AG09309 (cell line): ENCODE data around the gene DLG2.

ENCODE experiments used
- DNase-seq: peaks from one replicate; pipeline ENCODE4 v3.0.0-alpha.2; 2010; ENCODE audit warnings: low read depth
- H3K4me3 ChIP-seq: 2 replicates; pipeline ENCODE4 v1.5.1; 2011; ENCODE audit warnings: mild to moderate bottlenecking, low read depth, low read length, moderate library complexity; ENCODE audit not compliant: control insufficient read depth
- CTCF ChIP-seq: IDR thresholded peaks from 2 replicates; pipeline ENCODE4 v1.5.1; 2011; ENCODE audit warnings: mild to moderate bottlenecking, low read depth, low read length, inconsistent platforms; ENCODE audit not compliant: insufficient read depth, control insufficient read depth; ENCODE audit errors: missing control alignments

The DLG2 gene

GRCh38 chr11:83921447-83922192, 1705.5 kb downstream of the DLG2 start:
- H3K4me3 ChIP-seq: no peak overlapping the region
- no peak for TF ChIP-seq CTCF

GRCh38 chr11:83918476-83918875, 1708.7 kb downstream of the DLG2 start:
- H3K4me3 ChIP-seq: no peak overlapping the region
- no peak for DNase-seq
- TF ChIP-seq CTCF: no peak

More at GRCh38 chr11:83921447-83922192, 1705.5 kb downstream of the DLG2 start:
- DNase-seq: no peak

GRCh38 chr11:83914995-83915394, 1712.1 kb downstream of the DLG2 start:
- no peak overlapping the region for H3K4me3 ChIP-seq
- no peak for TF ChIP-seq CTCF
- no peak for DNase-seq

- no peak overlapping the region for H3K4me3 ChIP-seq
- TF ChIP-seq CTCF: no peak
- DNase-seq: no peak
Measured at GRCh38 chr11:83909579-83910534, 1717.3 kb downstream of the DLG2 start.

- TF ChIP-seq CTCF: no peak
- no peak for DNase-seq
- no peak overlapping the region for H3K4me3 ChIP-seq
Measured at GRCh38 chr11:83908298-83908856, 1718.8 kb downstream of the DLG2 start.

GRCh38 chr11:83895516-83895915, 1731.6 kb downstream of the DLG2 start:
- TF ChIP-seq CTCF: no peak

More at GRCh38 chr11:83895516-83895915, 1731.6 kb downstream of the DLG2 start:
- no peak for DNase-seq
- no peak overlapping the region for H3K4me3 ChIP-seq
